ENCODE data around the gene ZFTA.

GRCh38 chr11:63756919-63757761 is 11.4 kb downstream of the ZFTA start:
- no peak for TF ChIP-seq CTCF (IDR thresholded peaks at IDR 0.05)
- TF ChIP-seq POLR2A (IDR thresholded peaks at IDR 0.05; ENCODE audit: low read depth), result no peak

All from esophagus muscularis mucosa (tissue), 3 donors.